ENCODE results near the gene RNU1-2. TPM values are rescaled to one million over a fixed set of nuclear protein-coding genes. Genes with fewer than 3 reads are reported as not detected.
A peak's percentile ranks its signal among the peaks of the same experiment; 100 is the strongest.

RNU1-2 gene
- total RNA-seq, 1 experiment from 2014 or later = 1,866 TPM

DNA sequence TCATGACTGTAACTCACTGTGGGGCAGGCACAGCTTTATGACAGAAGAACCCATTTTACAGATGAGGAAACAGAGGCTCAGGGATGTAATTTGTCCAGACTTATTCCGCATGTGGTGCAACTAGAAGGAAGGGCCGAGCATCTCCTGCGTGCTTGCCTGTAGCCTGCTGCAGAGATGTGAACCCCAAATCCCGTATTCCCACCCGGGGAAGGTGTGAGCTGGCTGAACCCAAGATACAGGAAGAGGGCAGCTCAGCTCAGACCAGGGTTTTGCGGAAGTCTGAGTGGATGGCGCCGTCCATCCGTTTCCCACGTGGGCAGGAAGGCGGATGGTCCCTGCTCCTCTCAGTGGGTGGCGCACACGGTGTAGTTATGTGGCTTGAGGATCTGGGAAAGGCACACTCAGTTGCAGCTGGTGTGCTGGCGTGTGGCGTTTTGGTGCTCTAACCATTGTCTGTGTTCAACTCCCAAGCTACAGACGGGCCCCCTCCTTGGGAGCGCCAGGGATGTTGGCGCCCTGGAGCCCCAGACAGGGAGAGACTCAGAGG, 27.2 kb downstream of the RNU1-2 start:
- no peaks in the 10 kb centered on the region for H3K36me3 ChIP-seq (ENCODE audit: insufficient read depth, low read length, poor library complexity, severe bottlenecking)
- intact Hi-C loops (cut with micrococcal nuclease; ENCODE audit: unreplicated experiment) = no loop called here
- peaks cover 13% of the 10 kb centered on the region for H3K4me1 ChIP-seq (ENCODE audit: insufficient read depth, low read length, poor library complexity, severe bottlenecking)
- no peaks in the 10 kb centered on the region for H3K9me3 ChIP-seq (ENCODE audit: low read depth, low read length, poor library complexity, severe bottlenecking)
- ChIA-PET POLR2A (ENCODE audit: low non-redundant PET) (no interaction called here), CTCF (no interaction called here)
- no peaks in the 10 kb centered on the region for H3K27me3 ChIP-seq (replicated peaks; ENCODE audit: insufficient read depth, low read depth, low read length, poor library complexity)
- no peak for DNase-seq (ENCODE audit: low spot score)
- no peak for TF ChIP-seq EZH2 (IDR thresholded peaks at IDR 0.05; ENCODE audit: borderline replicate concordance, low read depth, low read length, poor library complexity, severe bottlenecking)
- TF ChIP-seq, protein P1, sequence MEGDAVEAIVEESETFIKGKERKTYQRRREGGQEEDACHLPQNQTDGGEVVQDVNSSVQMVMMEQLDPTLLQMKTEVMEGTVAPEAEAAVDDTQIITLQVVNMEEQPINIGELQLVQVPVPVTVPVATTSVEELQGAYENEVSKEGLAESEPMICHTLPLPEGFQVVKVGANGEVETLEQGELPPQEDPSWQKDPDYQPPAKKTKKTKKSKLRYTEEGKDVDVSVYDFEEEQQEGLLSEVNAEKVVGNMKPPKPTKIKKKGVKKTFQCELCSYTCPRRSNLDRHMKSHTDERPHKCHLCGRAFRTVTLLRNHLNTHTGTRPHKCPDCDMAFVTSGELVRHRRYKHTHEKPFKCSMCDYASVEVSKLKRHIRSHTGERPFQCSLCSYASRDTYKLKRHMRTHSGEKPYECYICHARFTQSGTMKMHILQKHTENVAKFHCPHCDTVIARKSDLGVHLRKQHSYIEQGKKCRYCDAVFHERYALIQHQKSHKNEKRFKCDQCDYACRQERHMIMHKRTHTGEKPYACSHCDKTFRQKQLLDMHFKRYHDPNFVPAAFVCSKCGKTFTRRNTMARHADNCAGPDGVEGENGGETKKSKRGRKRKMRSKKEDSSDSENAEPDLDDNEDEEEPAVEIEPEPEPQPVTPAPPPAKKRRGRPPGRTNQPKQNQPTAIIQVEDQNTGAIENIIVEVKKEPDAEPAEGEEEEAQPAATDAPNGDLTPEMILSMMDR (conservative IDR thresholded peaks at IDR 0.05; ENCODE audit: low read depth, low read length) = no peak
- TSS peak; percentile 18 for BruUV-seq (replicated peaks)
- no peak overlapping the region for H3K27ac ChIP-seq (ENCODE audit: low read depth, low read length, poor library complexity, severe bottlenecking)
- H3K4me3 ChIP-seq (ENCODE audit: low read depth, low read length, poor library complexity, severe bottlenecking) = no peak overlapping the region

DNA sequence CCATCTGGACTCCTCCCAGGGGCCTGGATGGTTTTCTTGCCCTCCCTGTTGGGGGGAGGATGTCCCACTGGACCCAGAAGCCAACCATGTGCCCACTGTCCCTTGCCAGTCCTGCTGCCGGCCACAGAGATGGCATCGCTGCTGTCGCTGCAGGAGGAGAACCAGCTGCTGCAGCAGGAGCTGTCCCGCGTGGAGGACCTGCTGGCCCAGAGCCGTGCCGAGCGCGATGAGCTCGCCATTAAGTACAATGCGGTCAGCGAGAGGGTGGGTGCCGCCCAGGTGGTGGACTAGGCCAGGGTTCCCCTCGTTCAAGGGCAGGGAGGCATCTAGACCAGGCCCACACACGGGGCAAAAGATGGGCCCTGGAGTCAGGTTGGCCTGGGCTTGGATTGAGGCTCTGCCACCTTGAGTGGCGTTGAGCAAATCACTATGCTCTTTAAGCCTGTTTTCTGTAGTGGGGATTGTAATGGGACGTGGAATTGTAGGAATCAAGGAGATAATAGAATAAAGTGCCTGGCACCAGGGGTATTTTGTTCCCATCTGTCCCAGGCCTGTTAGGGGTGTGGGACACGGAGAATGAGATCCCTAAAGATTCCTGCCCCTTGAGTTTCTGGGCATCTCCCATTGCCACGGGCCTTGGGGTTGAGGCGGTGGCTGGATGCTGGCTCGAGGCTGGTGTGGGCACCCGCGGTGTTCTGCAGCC, 28.6 kb downstream of the RNU1-2 start:
- no peak overlapping the region for H3K27ac ChIP-seq (ENCODE audit: low read depth, low read length, poor library complexity, severe bottlenecking)
- H3K4me3 ChIP-seq (ENCODE audit: low read depth, low read length, poor library complexity, severe bottlenecking) = no peak overlapping the region
- H3K4me1 ChIP-seq (ENCODE audit: insufficient read depth, low read length, poor library complexity, severe bottlenecking) = peaks cover 13% of the 10 kb centered on the region
- ChIA-PET CTCF (no interaction called here), POLR2A (ENCODE audit: low non-redundant PET) (interaction anchor here (0.5 kb wide), 1 partner anchor 670 kb away, joined by 7 read pairs; no protein-coding TSS in a partner anchor)
- H3K36me3 ChIP-seq (ENCODE audit: insufficient read depth, low read length, poor library complexity, severe bottlenecking) = no peaks in the 10 kb centered on the region
- no peak for DNase-seq (ENCODE audit: low spot score)
- TF ChIP-seq, protein P1 (conservative IDR thresholded peaks at IDR 0.05; ENCODE audit: low read depth, low read length) = no peak
- TF ChIP-seq EZH2 (IDR thresholded peaks at IDR 0.05; ENCODE audit: borderline replicate concordance, low read depth, low read length, poor library complexity, severe bottlenecking) = no peak
- H3K9me3 ChIP-seq (ENCODE audit: low read depth, low read length, poor library complexity, severe bottlenecking) = no peaks in the 10 kb centered on the region
- BruUV-seq (replicated peaks) = no TSS peak
- H3K27me3 ChIP-seq (replicated peaks; ENCODE audit: insufficient read depth, low read depth, low read length, poor library complexity) = no peaks in the 10 kb centered on the region
- intact Hi-C loops (cut with micrococcal nuclease; ENCODE audit: unreplicated experiment) = no loop called here

GRCh38 chr1:16924919-16925477, 29.2 kb downstream of the RNU1-2 start:
- H3K4me1 ChIP-seq (ENCODE audit: insufficient read depth, low read length, poor library complexity, severe bottlenecking) = peaks cover 13% of the 10 kb centered on the region
- H3K27me3 ChIP-seq (replicated peaks; ENCODE audit: insufficient read depth, low read depth, low read length, poor library complexity) = no peaks in the 10 kb centered on the region
- no peak for TF ChIP-seq EZH2 (IDR thresholded peaks at IDR 0.05; ENCODE audit: borderline replicate concordance, low read depth, low read length, poor library complexity, severe bottlenecking)
- TF ChIP-seq, protein P1 (conservative IDR thresholded peaks at IDR 0.05; ENCODE audit: low read depth, low read length) = 0 out of 2 replicates have a peak, but pooled peaks have one; percentile 10
- POLR2A ChIA-PET (ENCODE audit: low non-redundant PET) = interaction anchor here (0.5 kb wide), 1 partner anchor 670 kb away, joined by 7 read pairs; no protein-coding TSS in a partner anchor
- H3K4me3 ChIP-seq (ENCODE audit: low read depth, low read length, poor library complexity, severe bottlenecking) = no peak overlapping the region
- intact Hi-C loops (cut with micrococcal nuclease; ENCODE audit: unreplicated experiment) = no loop called here
- BruUV-seq (replicated peaks) = no TSS peak
- CTCF ChIA-PET = no interaction called here
- H3K27ac ChIP-seq (ENCODE audit: low read depth, low read length, poor library complexity, severe bottlenecking) = no peak overlapping the region
- no peaks in the 10 kb centered on the region for H3K9me3 ChIP-seq (ENCODE audit: low read depth, low read length, poor library complexity, severe bottlenecking)
- no peak for DNase-seq (ENCODE audit: low spot score)
- H3K36me3 ChIP-seq (ENCODE audit: insufficient read depth, low read length, poor library complexity, severe bottlenecking) = no peaks in the 10 kb centered on the region
